HG03025 (cell line): Measurements from ENCODE around the gene SFTPB.
"Not testable (repeated sequence)": the region's sequence is repeated elsewhere in the genome, so short reads cannot be mapped to it uniquely, and the experiment has no call there.

Experiments
- ATAC-seq: cut with Tn5 transposase; IDR thresholded peaks from one replicate; pipeline ENCODE4 v1.9.1; 2021; ENCODE audit warnings: mild to moderate bottlenecking, moderate library complexity; ENCODE audit not compliant: unreplicated experiment, low FRiP score

Gene SFTPB

GRCh38 chr2:85660301-85660700 is 7.7 kb downstream of the SFTPB start:
- not testable (repeated sequence) for ATAC-seq

- no peak for ATAC-seq
Observed at GRCh38 chr2:85659324-85659981, 8.5 kb downstream of the SFTPB start.

- not testable (repeated sequence) for ATAC-seq
Observed at GRCh38 chr2:85657399-85657798, 10.6 kb downstream of the SFTPB start.

- no peak for ATAC-seq
Observed at GRCh38 chr2:85656468-85656867, 11.5 kb downstream of the SFTPB start.

- no peak for ATAC-seq
Observed at GRCh38 chr2:85655961-85656417, 12.0 kb downstream of the SFTPB start.

GRCh38 chr2:85653996-85654395 is 14.0 kb downstream of the SFTPB start:
- no peak for ATAC-seq

GRCh38 chr2:85652056-85652455 is 15.9 kb downstream of the SFTPB start:
- ATAC-seq, result no peak

- ATAC-seq, result no peak
Observed at GRCh38 chr2:85651097-85651496, 16.9 kb downstream of the SFTPB start.

- ATAC-seq, result no peak
Observed at GRCh38 chr2:85650456-85650855, 17.5 kb downstream of the SFTPB start.

- ATAC-seq, result no peak
Observed at GRCh38 chr2:85649201-85650190, 18.5 kb downstream of the SFTPB start.

- no peak for ATAC-seq
Observed at GRCh38 chr2:85648619-85649018, 19.4 kb downstream of the SFTPB start.

- peak; percentile 79 for ATAC-seq
Observed at GRCh38 chr2:85647823-85648526, 20.0 kb downstream of the SFTPB start.

- ATAC-seq, result no peak
Observed at GRCh38 chr2:85646166-85646565, 21.8 kb downstream of the SFTPB start.

- no peak for ATAC-seq
Observed at GRCh38 chr2:85644909-85645308, 23.1 kb downstream of the SFTPB start.

- no peak for ATAC-seq
Observed at GRCh38 chr2:85642725-85643124, 25.3 kb downstream of the SFTPB start.

- no peak for ATAC-seq
Observed at GRCh38 chr2:85635636-85636035, 32.4 kb downstream of the SFTPB start.

GRCh38 chr2:85635011-85635410 is 33.0 kb downstream of the SFTPB start:
- ATAC-seq, result no peak

- ATAC-seq, result no peak
Observed at GRCh38 chr2:85631316-85631715, 36.7 kb downstream of the SFTPB start.

- ATAC-seq, result no peak
Observed at GRCh38 chr2:85628658-85629057, 39.3 kb downstream of the SFTPB start.

GRCh38 chr2:85623991-85624390 is 44.0 kb downstream of the SFTPB start:
- ATAC-seq, result no peak

- no peak for ATAC-seq
Observed at GRCh38 chr2:85621338-85621737, 46.7 kb downstream of the SFTPB start.
